ENCODE results near the gene HLA-DPB1.

DNA sequence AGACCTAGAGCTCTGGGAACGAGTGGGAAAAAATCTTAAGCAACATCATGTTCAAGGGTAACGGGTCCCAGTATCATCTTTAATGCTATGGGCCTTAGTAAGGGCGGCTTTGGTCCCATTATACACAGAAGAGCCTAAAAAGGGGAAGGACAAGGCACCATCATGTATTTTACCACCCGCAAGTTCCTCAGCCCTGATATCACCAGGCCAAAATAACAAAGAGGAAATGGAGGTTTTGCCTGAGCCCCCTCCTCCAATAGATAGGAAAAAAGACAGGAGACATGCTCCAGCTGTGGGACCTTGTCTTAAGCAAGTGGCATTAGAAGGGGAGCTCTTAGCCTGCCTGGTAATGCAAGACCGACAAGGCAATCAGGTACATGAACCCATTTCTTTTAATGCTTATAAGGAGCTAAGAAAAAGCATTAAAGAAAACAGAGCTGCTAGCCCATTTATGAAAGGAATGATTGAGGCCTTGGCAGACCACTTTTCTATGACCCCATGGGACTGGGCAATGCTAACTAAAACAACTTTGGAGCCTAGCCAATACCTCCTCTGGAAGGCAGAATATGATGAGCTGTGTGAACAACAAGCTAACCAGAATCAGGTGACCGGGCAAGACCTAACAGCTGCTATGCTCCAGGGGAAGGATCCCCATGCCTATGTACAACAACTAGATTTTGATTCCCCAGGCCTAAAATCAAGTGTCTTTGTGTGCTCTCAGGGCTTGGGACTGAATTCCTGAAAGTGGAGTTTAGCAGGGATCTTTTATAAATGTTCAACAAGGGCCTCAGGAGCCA, 25.6 kb upstream of the HLA-DPB1 start:
- no peak for TF ChIP-seq CTCF (IDR thresholded peaks at IDR 0.05; ENCODE audit: low read depth, low read length)
- no peak for TF ChIP-seq EZH2phosphoT487 (IDR thresholded peaks at IDR 0.05; ENCODE audit: low read depth)

Data from OCI-LY3 (cell line).